Measurements from ENCODE around the gene KCNJ16. TPM values are rescaled to one million over a fixed set of nuclear protein-coding genes. Genes with fewer than 3 reads are reported as not detected.

Gene KCNJ16
- polyA plus RNA-seq, 2 of the 4 experiments (the other 2 are of a cell fraction), result 0.87 to 1.6 TPM

DNA sequence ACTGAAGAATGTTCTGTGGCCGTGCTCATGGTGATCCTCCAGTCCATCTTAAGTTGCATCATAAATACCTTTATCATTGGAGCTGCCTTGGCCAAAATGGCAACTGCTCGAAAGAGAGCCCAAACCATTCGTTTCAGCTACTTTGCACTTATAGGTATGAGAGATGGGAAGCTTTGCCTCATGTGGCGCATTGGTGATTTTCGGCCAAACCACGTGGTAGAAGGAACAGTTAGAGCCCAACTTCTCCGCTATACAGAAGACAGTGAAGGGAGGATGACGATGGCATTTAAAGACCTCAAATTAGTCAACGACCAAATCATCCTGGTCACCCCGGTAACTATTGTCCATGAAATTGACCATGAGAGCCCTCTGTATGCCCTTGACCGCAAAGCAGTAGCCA lies 57.5 kb downstream of the KCNJ16 start:
- ChIA-PET POLR2A (no interaction called here), CTCF (interaction anchor here (0.6 to 2.4 kb wide), 6 partner anchors 9 to 525 kb away, joined by 3 to 11 read pairs (median 3); no protein-coding TSS in a partner anchor)
- no peak for TF ChIP-seq POLR2A (IDR thresholded peaks at IDR 0.05; ENCODE audit: low read length)
- Histone ChIP-seq H3K4me3 (no peak overlapping the region), H3K9me3 (no peaks in the 10 kb centered on the region), H3K27ac (no peak overlapping the region), H3K4me2 (no peak overlapping the region), H3K4me1 (peaks cover 27% of the 10 kb centered on the region)
- 82% methylated on average over 11 of the region's 11 CpGs for WGBS (ENCODE audit: missing lambda C conversion rate)
- FAIRE-seq (no peak), DNase-seq (ENCODE audit: low read depth in 1 of 2, low spot score in 1 of 2) (no peak), ATAC-seq (no peak)

DNA sequence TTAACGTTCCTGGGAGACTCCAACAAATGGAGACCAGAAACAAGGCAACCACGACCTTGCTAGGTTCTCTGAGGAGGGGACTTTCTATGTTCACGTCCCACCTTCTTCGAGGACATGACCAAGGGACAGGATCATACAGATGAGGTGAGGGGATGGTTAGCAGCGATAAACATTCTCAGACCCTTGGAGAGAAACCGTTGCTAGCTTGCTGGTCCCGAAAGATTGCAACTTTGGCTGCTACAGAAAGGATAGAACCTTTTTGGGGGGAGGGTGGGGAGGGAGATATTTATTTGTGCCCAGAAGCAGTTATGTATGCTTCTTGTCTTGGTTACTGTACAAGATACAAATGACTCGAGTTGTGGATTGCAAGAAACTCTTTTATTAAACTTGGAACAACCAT lies 59.0 kb downstream of the KCNJ16 start:
- DNase-seq (ENCODE audit: low read depth in 1 of 2, low spot score in 1 of 2), result no peak
- H3K4me2 ChIP-seq, result no peak overlapping the region
- no peak for ATAC-seq
- no peak for FAIRE-seq
- no peak overlapping the region for H3K4me3 ChIP-seq
- peaks cover 42% of the 10 kb centered on the region for H3K4me1 ChIP-seq
- 74% methylated on average over 8 of the region's 8 CpGs for WGBS (ENCODE audit: missing lambda C conversion rate)
- no peaks in the 10 kb centered on the region for H3K9me3 ChIP-seq
- H3K27ac ChIP-seq, result no peak overlapping the region
- ChIA-PET CTCF (interaction anchor here (1.8 kb wide), 1 partner anchor 527 kb away, joined by 7 read pairs; no protein-coding TSS in a partner anchor), POLR2A (no interaction called here)
- TF ChIP-seq, protein P1, sequence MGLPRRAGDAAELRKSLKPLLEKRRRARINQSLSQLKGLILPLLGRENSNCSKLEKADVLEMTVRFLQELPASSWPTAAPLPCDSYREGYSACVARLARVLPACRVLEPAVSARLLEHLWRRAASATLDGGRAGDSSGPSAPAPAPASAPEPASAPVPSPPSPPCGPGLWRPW (IDR thresholded peaks at IDR 0.05), result no peak
- TF ChIP-seq JUN (IDR thresholded peaks at IDR 0.05) (no peak), EHF (CRISPR knock-in tag; IDR thresholded peaks at IDR 0.05) (no peak), MAX (IDR thresholded peaks at IDR 0.05) (no peak), POLR2A (IDR thresholded peaks at IDR 0.05; ENCODE audit: low read length) (no peak), EHMT2 (IDR thresholded peaks at IDR 0.05; ENCODE audit: low read depth) (no peak), ZC3H11A (IDR thresholded peaks at IDR 0.05) (no peak), TP53 (CRISPR knock-in tag; IDR thresholded peaks at IDR 0.05) (no peak)
- TF ChIP-seq, protein P2, sequence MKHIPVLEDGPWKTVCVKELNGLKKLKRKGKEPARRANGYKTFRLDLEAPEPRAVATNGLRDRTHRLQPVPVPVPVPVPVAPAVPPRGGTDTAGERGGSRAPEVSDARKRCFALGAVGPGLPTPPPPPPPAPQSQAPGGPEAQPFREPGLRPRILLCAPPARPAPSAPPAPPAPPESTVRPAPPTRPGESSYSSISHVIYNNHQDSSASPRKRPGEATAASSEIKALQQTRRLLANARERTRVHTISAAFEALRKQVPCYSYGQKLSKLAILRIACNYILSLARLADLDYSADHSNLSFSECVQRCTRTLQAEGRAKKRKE (CRISPR knock-in tag; IDR thresholded peaks at IDR 0.05; ENCODE audit: low read depth), result no peak

GRCh38 chr17:70134777-70135176 lies 59.8 kb downstream of the KCNJ16 start:
- CTCF ChIA-PET, result interaction anchor here (1.2 kb wide), 1 partner anchor 10 kb away, joined by 3 read pairs; no protein-coding TSS in a partner anchor
- no peak for TF ChIP-seq EHMT2 (IDR thresholded peaks at IDR 0.05; ENCODE audit: low read depth)
- H3K9me3 ChIP-seq, result no peaks in the 10 kb centered on the region
- POLR2A ChIA-PET, result no interaction called here
- H3K4me1 ChIP-seq, result peaks cover 42% of the 10 kb centered on the region
- no peak overlapping the region for H3K4me3 ChIP-seq
- 0 out of 3 replicates have a peak overlapping the region, but pooled peaks have one; percentile 0 for H3K4me2 ChIP-seq
- FAIRE-seq (peak; percentile 61), DNase-seq (ENCODE audit: low read depth in 1 of 2, low spot score in 1 of 2) (no peak), ATAC-seq (no peak)
- whole genome bisulfite sequencing (ENCODE audit: missing lambda C conversion rate), result 72% methylated on average over 1 of the region's 1 CpG
- H3K27ac ChIP-seq, result no peak overlapping the region

DNA sequence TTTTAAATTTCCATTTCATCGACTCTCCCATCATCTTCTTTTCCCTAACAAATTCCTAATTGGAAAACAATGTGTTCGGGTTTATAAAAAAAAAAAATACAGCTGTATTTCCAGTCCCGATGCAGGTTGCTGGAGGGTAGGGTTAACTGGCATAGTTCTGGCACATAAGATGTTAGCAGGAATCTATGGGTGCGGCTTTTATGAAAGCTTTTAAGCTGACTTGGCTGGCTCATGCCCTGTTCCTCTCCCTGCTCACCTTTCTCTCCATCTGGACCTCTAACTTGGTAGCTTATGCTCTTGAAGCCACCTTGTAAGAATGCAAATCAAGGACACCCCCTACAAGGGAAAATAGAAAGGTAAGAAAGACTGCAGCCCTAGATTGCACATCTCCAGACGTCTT lies 61.1 kb downstream of the KCNJ16 start:
- H3K27ac ChIP-seq, result peak overlapping the region; percentile 70 to 79; a peak in 5 of 6 replicates
- H3K4me2 ChIP-seq, result peak overlapping the region; percentile 19; the same call in 1 of the 3 replicates
- no peak overlapping the region for H3K4me3 ChIP-seq
- WGBS (ENCODE audit: missing lambda C conversion rate), result 76% methylated on average over 5 of the region's 5 CpGs
- no peak for TF ChIP-seq NFE2L2 (conservative IDR thresholded peaks at IDR 0.05; ENCODE audit: low read length)
- TF ChIP-seq FOXS1 (CRISPR knock-in tag; IDR thresholded peaks at IDR 0.05), result no peak
- no peak for TF ChIP-seq JUN (IDR thresholded peaks at IDR 0.05)
- TF ChIP-seq CEBPB (IDR thresholded peaks at IDR 0.05), result no peak
- no peak for TF ChIP-seq CBX8 (IDR thresholded peaks at IDR 0.05)
- TF ChIP-seq FOSL2 (IDR thresholded peaks at IDR 0.05), result no peak
- TF ChIP-seq FOSL2 (CRISPR knock-in tag; IDR thresholded peaks at IDR 0.05), result no peak
- TF ChIP-seq EP300 (IDR thresholded peaks at IDR 0.05), result no peak
- TF ChIP-seq ESRRA (IDR thresholded peaks at IDR 0.05; ENCODE audit: borderline replicate concordance, low read length), result no peak
- no peak for TF ChIP-seq POLR2A (IDR thresholded peaks at IDR 0.05; ENCODE audit: low read length)
- no peak for TF ChIP-seq EHF (CRISPR knock-in tag; IDR thresholded peaks at IDR 0.05)
- no peak for TF ChIP-seq BHLHE40 (IDR thresholded peaks at IDR 0.05; ENCODE audit: low read depth, low read length)
- TF ChIP-seq ZSCAN20 (CRISPR knock-in tag; IDR thresholded peaks at IDR 0.05), result no peak
- no peak for TF ChIP-seq HOXB5 (CRISPR knock-in tag; IDR thresholded peaks at IDR 0.05)
- no peak for TF ChIP-seq POLR2AphosphoS2 (conservative IDR thresholded peaks at IDR 0.05; ENCODE audit: low read length)
- TF ChIP-seq MAZ (IDR thresholded peaks at IDR 0.05; ENCODE audit: borderline replicate concordance, low read depth, low read length), result no peak
- TF ChIP-seq ZC3H11A (IDR thresholded peaks at IDR 0.05), result no peak
- TF ChIP-seq KDM5A (IDR thresholded peaks at IDR 0.05), result no peak
- TF ChIP-seq, protein P3, sequence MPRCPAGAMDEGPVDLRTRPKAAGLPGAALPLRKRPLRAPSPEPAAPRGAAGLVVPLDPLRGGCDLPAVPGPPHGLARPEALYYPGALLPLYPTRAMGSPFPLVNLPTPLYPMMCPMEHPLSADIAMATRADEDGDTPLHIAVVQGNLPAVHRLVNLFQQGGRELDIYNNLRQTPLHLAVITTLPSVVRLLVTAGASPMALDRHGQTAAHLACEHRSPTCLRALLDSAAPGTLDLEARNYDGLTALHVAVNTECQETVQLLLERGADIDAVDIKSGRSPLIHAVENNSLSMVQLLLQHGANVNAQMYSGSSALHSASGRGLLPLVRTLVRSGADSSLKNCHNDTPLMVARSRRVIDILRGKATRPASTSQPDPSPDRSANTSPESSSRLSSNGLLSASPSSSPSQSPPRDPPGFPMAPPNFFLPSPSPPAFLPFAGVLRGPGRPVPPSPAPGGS (IDR thresholded peaks at IDR 0.05), result no peak
- TF ChIP-seq, protein P4, sequence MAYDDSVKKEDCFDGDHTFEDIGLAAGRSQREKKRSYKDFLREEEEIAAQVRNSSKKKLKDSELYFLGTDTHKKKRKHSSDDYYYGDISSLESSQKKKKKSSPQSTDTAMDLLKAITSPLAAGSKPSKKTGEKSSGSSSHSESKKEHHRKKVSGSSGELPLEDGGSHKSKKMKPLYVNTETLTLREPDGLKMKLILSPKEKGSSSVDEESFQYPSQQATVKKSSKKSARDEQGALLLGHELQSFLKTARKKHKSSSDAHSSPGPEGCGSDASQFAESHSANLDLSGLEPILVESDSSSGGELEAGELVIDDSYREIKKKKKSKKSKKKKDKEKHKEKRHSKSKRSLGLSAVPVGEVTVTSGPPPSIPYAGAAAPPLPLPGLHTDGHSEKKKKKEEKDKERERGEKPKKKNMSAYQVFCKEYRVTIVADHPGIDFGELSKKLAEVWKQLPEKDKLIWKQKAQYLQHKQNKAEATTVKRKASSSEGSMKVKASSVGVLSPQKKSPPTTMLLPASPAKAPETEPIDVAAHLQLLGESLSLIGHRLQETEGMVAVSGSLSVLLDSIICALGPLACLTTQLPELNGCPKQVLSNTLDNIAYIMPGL (CRISPR knock-in tag; IDR thresholded peaks at IDR 0.05; ENCODE audit: borderline replicate concordance), result no peak
- no peaks in the 10 kb centered on the region for H3K9me3 ChIP-seq
- FAIRE-seq (no peak), ATAC-seq (no peak), DNase-seq (ENCODE audit: low read depth in 1 of 2, low spot score in 1 of 2) (no peak)
- CTCF ChIA-PET, result interaction anchor here (0.7 to 2.9 kb wide), 4 partner anchors 8 to 529 kb away, joined by 3 to 17 read pairs (median 4); no protein-coding TSS in a partner anchor
- peaks cover 42% of the 10 kb centered on the region for H3K4me1 ChIP-seq
- POLR2A ChIA-PET, result no interaction called here

Measured in A549 (cell line).